ENCODE measurements around the gene SEMA7A. TPM values are rescaled to one million over a fixed set of nuclear protein-coding genes. Genes with fewer than 3 reads are reported as not detected.
A peak's percentile ranks its signal among the peaks of the same experiment; 100 is the strongest.

The SEMA7A gene
- total and polyA plus RNA-seq, 2 of the 4 experiments (the other 2 are of a cell fraction), result 30.5 to 87.3 TPM

GRCh38 chr15:74432271-74432967 lies 1.3 kb downstream of the SEMA7A start:
- Histone ChIP-seq H3K4ac (ENCODE audit: low read depth, low read length) (peak overlapping the region; percentile 27; the same call in 1 of the 2 replicates), H4K20me1 (ENCODE audit: insufficient read depth, low read length) (peaks cover 43% of the 10 kb centered on the region), H3K14ac (replicated peaks; ENCODE audit: low read depth, low read length) (peak overlapping the region; percentile 74; the same call in 1 of the 2 replicates), H2AK5ac (ENCODE audit: low read depth, low read length) (peak overlapping the region; percentile 90), H2BK15ac (ENCODE audit: low read depth, low read length) (no peak overlapping the region), H3K4me3 (ENCODE audit: insufficient read depth, low read depth, low read length) (peak overlapping the region; percentile 98), H2AFZ (replicated peaks; ENCODE audit: low read length, poor library complexity) (peak overlapping the region; percentile 66), H3K79me1 (ENCODE audit: low read depth in 1 of 2, low read length in 2 of 2) (peaks cover 3 to 66% of the 10 kb centered on the region in 2 experiments; a peak in 3 of 4 replicates), H4K8ac (ENCODE audit: low read depth in 2 of 2, low read length in 2 of 2) (0 out of 4 replicates have a peak overlapping the region, but pooled peaks of 1 of the 2 experiments have one; percentile 1), H2BK5ac (ENCODE audit: low read depth, low read length, poor library complexity, severe bottlenecking) (peak overlapping the region; percentile 39), H3K56ac (ENCODE audit: extremely low read depth, insufficient read depth, low read length) (no peak overlapping the region), H4K91ac (ENCODE audit: insufficient read depth, low read depth, low read length) (no peak overlapping the region; the same call in 1 of the 2 replicates), H4K5ac (ENCODE audit: low read depth, low read length) (peak overlapping the region; percentile 6; the same call in 1 of the 2 replicates), H3K18ac (ENCODE audit: low read depth, low read length) (no peak overlapping the region), H3K23ac (ENCODE audit: low read depth, low read length) (peak overlapping the region; percentile 83), H2BK120ac (ENCODE audit: low read depth, low read length) (peak overlapping the region; percentile 60), H3K9me1 (ENCODE audit: insufficient read depth, low read length) (peaks cover 26% of the 10 kb centered on the region), H2AK9ac (replicated peaks; ENCODE audit: low read depth, low read length, poor library complexity) (peak overlapping the region; percentile 94), H3K4me1 (ENCODE audit: control insufficient read depth, insufficient read depth, low read length) (peaks cover 20% of the 10 kb centered on the region), H3K4me2 (ENCODE audit: low read depth, low read length) (peak overlapping the region; percentile 74), H3K27ac (ENCODE audit: insufficient read depth, low read length) (no peak overlapping the region; the same call in 1 of the 2 replicates), H3K9me3 (ENCODE audit: control insufficient read depth, insufficient read depth, low read length) (no peaks in the 10 kb centered on the region), H3K27me3 (ENCODE audit: control insufficient read depth, insufficient read depth, low read length) (no peaks in the 10 kb centered on the region), H2BK20ac (ENCODE audit: low read depth, low read length) (no peak overlapping the region), H3K36me3 (ENCODE audit: control insufficient read depth, insufficient read depth, low read length) (no peaks in the 10 kb centered on the region), H3K9ac (ENCODE audit: low read depth, low read length) (no peak overlapping the region; the same call in 1 of the 2 replicates)
- DNase-seq (no peak), ATAC-seq (ENCODE audit: low read depth) (no peak)
- intact Hi-C loops (cut with micrococcal nuclease), result no loop called here
- WGBS, 2 experiments (ENCODE audit: extremely low coverage in 2 of 2, insufficient read length in 1 of 2), result 73% methylated on average over 3 of the region's 21 CpGs; no CpG with 5 or more reads in 1 of the 2 experiments
- dilution Hi-C loops (cut with HindIII; ENCODE audit: low sequenced_read_pairs, unreplicated experiment), result no loop called here
- CTCF ChIA-PET, result interaction anchor here (0.7 to 1.5 kb wide), 3 partner anchors 19 to 50 kb away, joined by 3 to 5 read pairs (median 4); partner anchors contain the start of gene UBL7
- POLR2A ChIA-PET (ENCODE audit: unreplicated experiment), result interaction anchor here (0.5 kb wide), 1 partner anchor 12 kb away, joined by 3 read pairs; no protein-coding TSS in a partner anchor
- in situ Hi-C loops (cut with MboI; ENCODE audit: low sequenced_read_pairs), result no loop called here
- BruUV-seq (replicated peaks), result no TSS peak
- TF ChIP-seq MAFK (IDR thresholded peaks at IDR 0.05; ENCODE audit: low read depth, low read length) (no peak), RFX5 (IDR thresholded peaks at IDR 0.05; ENCODE audit: low read depth, low read length) (no peak), USF2 (IDR thresholded peaks at IDR 0.05; ENCODE audit: low read depth, low read length) (no peak), ELK1 (IDR thresholded peaks at IDR 0.05; ENCODE audit: borderline replicate concordance, low read depth, low read length) (no peak), CHD1 (IDR thresholded peaks at IDR 0.05; ENCODE audit: low read depth, low read length) (no peak), SMC3 (IDR thresholded peaks at IDR 0.05; ENCODE audit: low read depth, low read length) (no peak), NFE2L2 (IDR thresholded peaks at IDR 0.05; ENCODE audit: low read depth, low read length) (no peak), POLR2A (IDR thresholded peaks at IDR 0.05; ENCODE audit: low read depth, low read length) (no peak), MAZ (IDR thresholded peaks at IDR 0.05; ENCODE audit: borderline replicate concordance, low read depth, low read length) (no peak), BHLHE40 (IDR thresholded peaks at IDR 0.05; ENCODE audit: low read depth, low read length) (no peak), CEBPB (IDR thresholded peaks at IDR 0.05; ENCODE audit: low read depth, low read length) (no peak), MXI1 (IDR thresholded peaks at IDR 0.05; ENCODE audit: borderline replicate concordance, low read depth, low read length) (no peak), RCOR1 (IDR thresholded peaks at IDR 0.05; ENCODE audit: insufficient replicate concordance, low read length) (no peak)
- TF ChIP-seq, protein P1, sequence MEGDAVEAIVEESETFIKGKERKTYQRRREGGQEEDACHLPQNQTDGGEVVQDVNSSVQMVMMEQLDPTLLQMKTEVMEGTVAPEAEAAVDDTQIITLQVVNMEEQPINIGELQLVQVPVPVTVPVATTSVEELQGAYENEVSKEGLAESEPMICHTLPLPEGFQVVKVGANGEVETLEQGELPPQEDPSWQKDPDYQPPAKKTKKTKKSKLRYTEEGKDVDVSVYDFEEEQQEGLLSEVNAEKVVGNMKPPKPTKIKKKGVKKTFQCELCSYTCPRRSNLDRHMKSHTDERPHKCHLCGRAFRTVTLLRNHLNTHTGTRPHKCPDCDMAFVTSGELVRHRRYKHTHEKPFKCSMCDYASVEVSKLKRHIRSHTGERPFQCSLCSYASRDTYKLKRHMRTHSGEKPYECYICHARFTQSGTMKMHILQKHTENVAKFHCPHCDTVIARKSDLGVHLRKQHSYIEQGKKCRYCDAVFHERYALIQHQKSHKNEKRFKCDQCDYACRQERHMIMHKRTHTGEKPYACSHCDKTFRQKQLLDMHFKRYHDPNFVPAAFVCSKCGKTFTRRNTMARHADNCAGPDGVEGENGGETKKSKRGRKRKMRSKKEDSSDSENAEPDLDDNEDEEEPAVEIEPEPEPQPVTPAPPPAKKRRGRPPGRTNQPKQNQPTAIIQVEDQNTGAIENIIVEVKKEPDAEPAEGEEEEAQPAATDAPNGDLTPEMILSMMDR (conservative IDR thresholded peaks at IDR 0.05; ENCODE audit: low read depth, low read length), result no peak
